Measurements from ENCODE around the gene EXTL2.
A peak's percentile ranks its signal among the peaks of the same experiment; 100 is the strongest.
"Not testable (repeated sequence)": the region's sequence is repeated elsewhere in the genome, so short reads cannot be mapped to it uniquely, and the experiment has no call there.

The EXTL2 gene

DNA sequence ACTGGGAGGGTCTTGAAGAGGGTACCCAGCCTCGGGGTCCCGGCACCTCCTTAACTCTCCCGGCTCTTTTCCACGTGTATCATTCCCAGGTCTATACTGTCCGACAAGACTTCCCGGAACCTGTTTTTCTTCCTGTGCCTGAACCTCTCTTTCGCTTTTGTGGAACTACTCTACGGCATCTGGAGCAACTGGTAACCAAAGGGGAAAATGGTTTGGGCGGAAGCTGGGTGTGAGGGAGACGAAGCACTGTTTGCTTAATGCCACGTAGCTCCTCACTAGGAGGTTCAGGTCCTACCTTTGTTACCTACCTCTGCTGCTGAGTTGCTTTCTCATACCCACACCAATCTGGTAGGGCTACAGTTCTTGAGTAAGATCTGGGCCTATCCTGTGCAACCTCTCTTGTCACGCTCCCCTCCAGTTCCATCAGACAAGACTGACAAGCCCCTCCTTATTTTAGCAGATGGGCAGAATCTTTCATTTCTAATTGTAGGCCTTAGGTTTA, 1.9 kb upstream of the EXTL2 start:
- H3K9me3 ChIP-seq = no peaks in the 10 kb centered on the region
- peak in 1 of 2 donors; percentile 20 for DNase-seq
- TF ChIP-seq, protein P1, sequence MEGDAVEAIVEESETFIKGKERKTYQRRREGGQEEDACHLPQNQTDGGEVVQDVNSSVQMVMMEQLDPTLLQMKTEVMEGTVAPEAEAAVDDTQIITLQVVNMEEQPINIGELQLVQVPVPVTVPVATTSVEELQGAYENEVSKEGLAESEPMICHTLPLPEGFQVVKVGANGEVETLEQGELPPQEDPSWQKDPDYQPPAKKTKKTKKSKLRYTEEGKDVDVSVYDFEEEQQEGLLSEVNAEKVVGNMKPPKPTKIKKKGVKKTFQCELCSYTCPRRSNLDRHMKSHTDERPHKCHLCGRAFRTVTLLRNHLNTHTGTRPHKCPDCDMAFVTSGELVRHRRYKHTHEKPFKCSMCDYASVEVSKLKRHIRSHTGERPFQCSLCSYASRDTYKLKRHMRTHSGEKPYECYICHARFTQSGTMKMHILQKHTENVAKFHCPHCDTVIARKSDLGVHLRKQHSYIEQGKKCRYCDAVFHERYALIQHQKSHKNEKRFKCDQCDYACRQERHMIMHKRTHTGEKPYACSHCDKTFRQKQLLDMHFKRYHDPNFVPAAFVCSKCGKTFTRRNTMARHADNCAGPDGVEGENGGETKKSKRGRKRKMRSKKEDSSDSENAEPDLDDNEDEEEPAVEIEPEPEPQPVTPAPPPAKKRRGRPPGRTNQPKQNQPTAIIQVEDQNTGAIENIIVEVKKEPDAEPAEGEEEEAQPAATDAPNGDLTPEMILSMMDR (IDR thresholded peaks at IDR 0.05) = no peak
- intact Hi-C loops (cut with DNase I; ENCODE audit: low total_unique reads) = no loop called here
- peak overlapping the region; percentile 73 to 78 for H3K4me3 ChIP-seq
- H3K27me3 ChIP-seq = no peaks in the 10 kb centered on the region
- peaks cover 0 to 14% (median 9%) of the 10 kb centered on the region in 3 donors for H3K36me3 ChIP-seq
- H3K4me1 ChIP-seq = peaks cover 0 to 32% (median 15%) of the 10 kb centered on the region in 4 donors
- peak overlapping the region; percentile 81 to 93 for H3K27ac ChIP-seq

DNA sequence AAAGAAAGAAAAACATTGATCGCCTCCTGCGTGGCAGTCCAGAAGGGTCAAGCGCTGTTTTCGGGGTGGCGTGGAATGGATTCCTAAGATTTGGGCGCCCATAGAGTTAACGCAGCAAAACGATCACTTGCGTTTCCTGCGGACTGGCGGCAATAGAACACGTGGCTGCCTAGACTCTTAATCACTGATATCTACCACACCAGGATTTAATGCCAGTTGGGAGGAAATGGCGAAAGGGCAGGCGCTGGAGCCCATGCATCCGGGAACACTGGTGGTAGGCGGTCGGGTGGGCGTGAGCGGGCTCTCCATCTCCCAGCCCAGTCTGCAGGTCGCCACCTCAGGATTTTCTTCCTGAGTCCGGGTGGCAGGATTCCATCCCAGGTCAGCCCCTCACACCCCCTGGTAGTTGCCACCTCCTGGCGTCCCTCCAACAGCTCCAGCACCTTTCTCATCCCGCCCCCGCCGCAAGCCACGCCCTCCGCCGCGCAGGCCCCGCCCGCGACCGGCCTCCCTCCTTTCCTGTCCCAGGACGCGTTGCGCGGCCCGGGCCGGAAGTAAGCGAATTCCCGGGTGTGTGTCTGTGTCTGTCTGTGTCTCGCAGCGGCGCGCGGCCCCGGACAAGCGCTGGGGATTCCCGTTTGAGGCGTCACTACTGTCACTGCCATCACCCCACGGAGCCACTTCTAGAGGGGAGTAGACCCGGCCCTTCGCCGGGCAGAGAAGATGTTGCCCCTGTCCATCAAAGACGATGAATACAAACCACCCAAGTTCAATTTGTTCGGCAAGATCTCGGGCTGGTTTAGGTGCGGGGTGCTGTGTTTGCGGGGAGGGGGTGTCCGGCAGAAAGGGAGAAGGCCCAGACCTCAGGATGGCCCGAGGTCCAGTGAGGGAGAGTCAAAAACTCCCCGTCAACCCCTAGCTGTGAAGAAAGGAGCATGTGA, 1.2 kb upstream of the EXTL2 start, which contains the start of gene SLC30A7:
TSS of gene SLC30A7 (plus strand) at position 551 of the 941 bp plus-strand sequence. CDS start at position 724, 173 bp downstream.
- Histone ChIP-seq H3K36me3 (peaks cover 0 to 14% (median 6%) of the 10 kb centered on the region in 3 donors), H3K9me3 (no peaks in the 10 kb centered on the region), H3K4me3 (peak within 1 kb of the TSS; percentile 73 to 78), H3K4me1 (peaks cover 0 to 32% (median 15%) of the 10 kb centered on the region in 4 donors), H3K27me3 (no peaks in the 10 kb centered on the region), H3K27ac (peak within 1 kb of the TSS; percentile 81 to 93)
- peak; percentile 94 to 96 for DNase-seq
- TF ChIP-seq, protein P1 (IDR thresholded peaks at IDR 0.05) = no peak
- intact Hi-C loops (cut with DNase I; ENCODE audit: low total_unique reads) = no loop called here

DNA sequence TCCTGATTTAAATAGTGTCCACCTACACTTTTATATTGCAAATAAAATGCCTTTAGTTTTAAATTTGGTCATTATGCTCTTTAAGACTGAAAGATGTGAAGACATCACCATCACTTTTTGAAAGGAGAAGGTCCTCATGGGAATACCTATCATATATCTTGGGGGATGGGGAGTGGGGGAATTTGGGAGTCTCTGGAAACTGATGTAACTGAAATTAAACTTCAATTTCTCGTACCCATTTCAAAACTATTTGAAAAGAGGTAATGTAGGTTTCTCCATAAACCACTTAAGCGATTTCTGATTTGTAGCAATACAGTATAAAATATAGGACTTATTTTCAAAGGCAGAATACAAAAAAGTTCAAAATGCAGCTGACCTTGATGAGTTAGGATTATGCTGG, 924 bp downstream of the EXTL2 start:
- Histone ChIP-seq H3K27me3 (no peaks in the 10 kb centered on the region), H3K4me3 (peak overlapping the region in 1 of 2 donors; percentile 78), H3K9me3 (no peaks in the 10 kb centered on the region), H3K27ac (no peak overlapping the region), H3K36me3 (no peaks in the 10 kb centered on the region), H3K4me1 (peaks cover 0 to 32% (median 15%) of the 10 kb centered on the region in 4 donors)
- TF ChIP-seq, protein P1 (IDR thresholded peaks at IDR 0.05) = no peak
- intact Hi-C loops (cut with DNase I; ENCODE audit: low total_unique reads) = no loop called here
- DNase-seq = no peak

DNA sequence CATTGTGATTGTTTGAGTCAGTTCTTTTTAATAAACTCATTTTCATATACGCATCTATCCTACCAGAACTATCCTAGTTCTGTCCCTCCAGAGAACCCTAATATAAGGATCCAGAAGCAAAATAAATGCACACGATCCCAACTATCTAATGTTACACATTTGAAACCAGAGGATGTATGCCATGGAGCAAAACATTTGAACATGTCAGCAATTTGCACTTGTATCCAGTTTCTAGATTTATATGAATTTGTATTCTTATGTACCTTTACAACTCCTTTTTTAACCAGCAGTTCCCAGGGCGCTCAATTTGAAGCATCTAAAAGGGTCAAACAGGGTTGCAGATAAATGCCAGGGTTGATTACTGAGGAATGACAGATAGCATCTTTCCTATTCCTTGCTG, 2.1 kb downstream of the EXTL2 start:
- Histone ChIP-seq H3K27me3 (no peaks in the 10 kb centered on the region), H3K36me3 (no peaks in the 10 kb centered on the region), H3K27ac (no peak overlapping the region), H3K9me3 (no peaks in the 10 kb centered on the region), H3K4me1 (peaks cover 0 to 25% (median 8%) of the 10 kb centered on the region in 4 donors), H3K4me3 (no peak overlapping the region)
- no peak for DNase-seq
- intact Hi-C loops (cut with DNase I; ENCODE audit: low total_unique reads) = no loop called here
- TF ChIP-seq, protein P1 (IDR thresholded peaks at IDR 0.05) = no peak

DNA sequence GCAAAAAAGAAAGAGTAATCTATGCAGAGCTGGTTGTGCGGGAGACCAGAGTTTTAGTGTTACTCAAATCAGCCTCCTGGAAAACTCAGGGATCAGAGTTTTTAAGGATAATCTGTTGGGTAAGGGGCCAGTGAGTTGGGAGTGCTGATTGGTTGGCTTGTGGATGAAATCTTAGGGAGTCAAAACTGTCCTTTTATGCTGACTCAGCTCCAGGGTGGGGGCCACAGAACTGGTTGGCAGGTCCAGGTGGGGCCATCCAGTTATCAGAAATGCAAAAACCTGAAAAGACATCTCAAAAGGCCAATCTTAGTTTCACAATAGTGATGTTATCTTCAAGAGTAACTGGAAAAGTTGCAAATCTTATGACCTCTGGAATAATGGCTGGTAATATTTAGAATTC, 3.3 kb downstream of the EXTL2 start:
- Histone ChIP-seq H3K9me3 (no peaks in the 10 kb centered on the region), H3K36me3 (no peaks in the 10 kb centered on the region), H3K4me1 (peaks cover 0 to 16% (median 0%) of the 10 kb centered on the region in 4 donors), H3K27me3 (no peaks in the 10 kb centered on the region), H3K4me3 (no peak overlapping the region), H3K27ac (no peak overlapping the region)
- TF ChIP-seq, protein P1 (IDR thresholded peaks at IDR 0.05) = no peak
- no peak for DNase-seq
- intact Hi-C loops (cut with DNase I; ENCODE audit: low total_unique reads) = no loop called here

DNA sequence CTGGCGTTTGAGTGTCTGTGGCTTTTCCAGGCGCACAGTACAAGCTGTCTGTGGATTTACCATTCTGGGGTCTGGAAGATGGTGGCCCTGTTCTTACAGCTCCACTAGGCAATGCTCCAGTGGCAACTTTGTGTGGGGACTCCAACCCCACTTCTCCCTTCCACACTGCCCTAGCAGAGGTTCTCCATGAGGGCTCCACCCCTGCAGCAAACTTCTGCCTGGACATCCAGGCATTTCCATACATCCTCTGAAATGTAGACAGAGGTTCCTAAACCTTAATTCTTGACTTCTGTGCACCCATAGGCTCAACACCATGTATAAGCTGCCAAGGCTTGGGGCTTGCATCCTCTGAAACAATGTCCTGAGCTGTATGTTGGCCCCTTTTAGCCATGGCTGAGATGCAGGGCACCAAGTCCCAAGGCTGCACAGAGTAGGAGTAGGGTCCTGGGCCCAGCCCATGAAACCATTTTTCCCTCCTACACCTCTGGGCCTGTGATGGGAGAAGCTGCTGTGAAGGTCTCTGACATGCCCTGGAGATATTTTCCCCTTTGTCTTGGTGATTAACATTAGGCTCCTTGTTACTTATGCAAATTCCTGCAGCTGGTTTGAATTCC, 4.7 kb downstream of the EXTL2 start:
- intact Hi-C loops (cut with DNase I; ENCODE audit: low total_unique reads); H3K27ac ChIP-seq; H3K27me3 ChIP-seq; H3K36me3 ChIP-seq; DNase-seq; H3K9me3 ChIP-seq; H3K4me3 ChIP-seq: not testable (repeated sequence)
- H3K4me1 ChIP-seq = peaks cover 0 to 16% (median 0%) of the 10 kb centered on the region in 4 donors

DNA sequence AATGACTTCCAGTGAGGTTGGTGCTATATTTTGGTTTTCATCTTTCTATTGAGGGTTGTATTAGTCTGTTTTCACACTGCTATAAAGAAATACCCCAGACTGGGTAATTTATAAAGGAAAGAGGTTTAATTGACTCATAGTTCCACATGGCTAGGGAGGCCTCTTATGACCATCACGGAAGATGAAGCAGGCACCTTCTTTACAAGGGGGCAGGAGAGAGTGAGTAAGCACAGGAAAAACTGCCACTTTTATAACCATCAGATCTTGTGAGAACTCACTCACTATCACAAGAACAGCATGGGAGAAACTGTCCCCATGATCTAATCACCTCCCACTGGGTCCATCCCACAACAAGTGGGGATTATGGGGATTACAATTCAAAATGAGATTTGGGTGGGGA, 5.6 kb downstream of the EXTL2 start:
- DNase-seq; H3K36me3 ChIP-seq; H3K27ac ChIP-seq; intact Hi-C loops (cut with DNase I; ENCODE audit: low total_unique reads); H3K27me3 ChIP-seq; H3K9me3 ChIP-seq; H3K4me3 ChIP-seq: not testable (repeated sequence)
- H3K4me1 ChIP-seq = peaks cover 0 to 13% (median 0%) of the 10 kb centered on the region in 4 donors
